HG03432 (cell line): ENCODE measurements around the gene LCP2.

ENCODE experiments used
- ATAC-seq: cut with Tn5 transposase; IDR thresholded peaks from one replicate; pipeline ENCODE4 v1.9.1; 2021; ENCODE audit warnings: mild to moderate bottlenecking, moderate library complexity; ENCODE audit not compliant: unreplicated experiment

Gene LCP2

GRCh38 chr5:170316937-170317336, 19.4 kb upstream of the LCP2 start:
- no peak for ATAC-seq

- no peak for ATAC-seq
Measured at GRCh38 chr5:170315154-170315553, 17.6 kb upstream of the LCP2 start.

- no peak for ATAC-seq
Measured at GRCh38 chr5:170314541-170315095, 17.0 kb upstream of the LCP2 start.

GRCh38 chr5:170313816-170314215, 16.2 kb upstream of the LCP2 start:
- ATAC-seq, result no peak

- no peak for ATAC-seq
Measured at GRCh38 chr5:170313344-170313743, 15.8 kb upstream of the LCP2 start.

- ATAC-seq, result peak; percentile 79
Measured at GRCh38 chr5:170312666-170313065, 15.1 kb upstream of the LCP2 start.

- no peak for ATAC-seq
Measured at GRCh38 chr5:170312301-170312595, 14.7 kb upstream of the LCP2 start.

- ATAC-seq, result no peak
Measured at GRCh38 chr5:170311511-170312300, 14.1 kb upstream of the LCP2 start.

- no peak for ATAC-seq
Measured at GRCh38 chr5:170310256-170310926, 12.8 kb upstream of the LCP2 start.

GRCh38 chr5:170308686-170309085, 11.1 kb upstream of the LCP2 start:
- no peak for ATAC-seq

- no peak for ATAC-seq
Measured at GRCh38 chr5:170307575-170308465, 10.2 kb upstream of the LCP2 start.

GRCh38 chr5:170306381-170306831, 8.8 kb upstream of the LCP2 start:
- ATAC-seq, result peak; percentile 72

GRCh38 chr5:170305646-170306025, 8.1 kb upstream of the LCP2 start:
- no peak for ATAC-seq

GRCh38 chr5:170305016-170305645, 7.6 kb upstream of the LCP2 start:
- ATAC-seq, result no peak

- ATAC-seq, result no peak
Measured at GRCh38 chr5:170303549-170303948, 6.0 kb upstream of the LCP2 start.

GRCh38 chr5:170302653-170303501, 5.3 kb upstream of the LCP2 start:
- peak; percentile 84 for ATAC-seq

- no peak for ATAC-seq
Measured at GRCh38 chr5:170301981-170302652, 4.5 kb upstream of the LCP2 start.

- no peak for ATAC-seq
Measured at GRCh38 chr5:170301149-170301548, 3.6 kb upstream of the LCP2 start.

GRCh38 chr5:170300361-170301013, 2.9 kb upstream of the LCP2 start:
- no peak for ATAC-seq
